ENCODE data around the gene MRPL21. TPM values are rescaled to one million over a fixed set of nuclear protein-coding genes. Genes with fewer than 3 reads are reported as not detected.

MRPL21 gene
- total RNA-seq, 2 donors from 2014 or later, result 41.1 to 76.9 TPM

DNA sequence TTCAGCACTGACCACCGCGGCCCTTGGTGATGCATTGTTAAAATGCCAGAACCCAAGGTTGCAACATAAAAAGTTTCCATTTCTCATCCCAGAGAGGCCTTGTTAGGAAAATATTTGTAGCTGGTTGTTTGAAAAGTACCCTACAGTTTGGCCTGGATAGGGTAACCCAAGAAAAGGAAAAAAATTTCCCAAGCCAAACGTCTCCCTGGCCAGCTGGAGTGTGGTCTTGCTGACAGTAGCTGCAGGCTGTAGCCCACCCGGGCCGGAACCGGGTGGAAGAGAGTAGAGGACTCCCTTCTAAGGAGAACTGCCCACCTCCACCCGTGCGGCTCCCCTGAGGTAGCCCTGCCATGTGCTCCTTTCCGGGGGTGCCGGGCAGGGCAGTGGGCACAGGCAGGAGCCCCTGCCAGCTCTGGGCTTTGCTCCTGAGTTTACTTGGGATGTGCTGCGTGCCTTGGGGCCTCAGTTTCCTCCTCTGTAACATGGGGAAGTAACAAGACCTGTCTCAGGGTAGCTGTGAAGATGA lies 38.5 kb upstream of the MRPL21 start:
- Histone ChIP-seq H3K36me3 (peaks cover 0 to under 1% of the 10 kb centered on the region in 2 donors), H3K27ac (peak overlapping the region; percentile 48 to 68), H3K4me3 (no peak overlapping the region), H3K27me3 (replicated peaks; ENCODE audit: insufficient read depth) (no peaks in the 10 kb centered on the region), H3K9me3 (no peaks in the 10 kb centered on the region), H3K4me1 (replicated peaks) (no peaks in the 10 kb centered on the region)
- 60% methylated on average over 11 of the region's 11 CpGs for WGBS
- TF ChIP-seq POLR2A (IDR thresholded peaks at IDR 0.05) (no peak), POLR2AphosphoS5 (IDR thresholded peaks at IDR 0.05) (no peak)
- TF ChIP-seq, protein P1, sequence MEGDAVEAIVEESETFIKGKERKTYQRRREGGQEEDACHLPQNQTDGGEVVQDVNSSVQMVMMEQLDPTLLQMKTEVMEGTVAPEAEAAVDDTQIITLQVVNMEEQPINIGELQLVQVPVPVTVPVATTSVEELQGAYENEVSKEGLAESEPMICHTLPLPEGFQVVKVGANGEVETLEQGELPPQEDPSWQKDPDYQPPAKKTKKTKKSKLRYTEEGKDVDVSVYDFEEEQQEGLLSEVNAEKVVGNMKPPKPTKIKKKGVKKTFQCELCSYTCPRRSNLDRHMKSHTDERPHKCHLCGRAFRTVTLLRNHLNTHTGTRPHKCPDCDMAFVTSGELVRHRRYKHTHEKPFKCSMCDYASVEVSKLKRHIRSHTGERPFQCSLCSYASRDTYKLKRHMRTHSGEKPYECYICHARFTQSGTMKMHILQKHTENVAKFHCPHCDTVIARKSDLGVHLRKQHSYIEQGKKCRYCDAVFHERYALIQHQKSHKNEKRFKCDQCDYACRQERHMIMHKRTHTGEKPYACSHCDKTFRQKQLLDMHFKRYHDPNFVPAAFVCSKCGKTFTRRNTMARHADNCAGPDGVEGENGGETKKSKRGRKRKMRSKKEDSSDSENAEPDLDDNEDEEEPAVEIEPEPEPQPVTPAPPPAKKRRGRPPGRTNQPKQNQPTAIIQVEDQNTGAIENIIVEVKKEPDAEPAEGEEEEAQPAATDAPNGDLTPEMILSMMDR (IDR thresholded peaks at IDR 0.05), result no peak
- DNase-seq (ENCODE audit: low spot score), result no peak
- intact Hi-C loops (cut with DNase I), result loop anchor here (5.0 kb wide), 1 partner anchor 70 kb away; the partner anchor contains the start of gene MRGPRF

DNA sequence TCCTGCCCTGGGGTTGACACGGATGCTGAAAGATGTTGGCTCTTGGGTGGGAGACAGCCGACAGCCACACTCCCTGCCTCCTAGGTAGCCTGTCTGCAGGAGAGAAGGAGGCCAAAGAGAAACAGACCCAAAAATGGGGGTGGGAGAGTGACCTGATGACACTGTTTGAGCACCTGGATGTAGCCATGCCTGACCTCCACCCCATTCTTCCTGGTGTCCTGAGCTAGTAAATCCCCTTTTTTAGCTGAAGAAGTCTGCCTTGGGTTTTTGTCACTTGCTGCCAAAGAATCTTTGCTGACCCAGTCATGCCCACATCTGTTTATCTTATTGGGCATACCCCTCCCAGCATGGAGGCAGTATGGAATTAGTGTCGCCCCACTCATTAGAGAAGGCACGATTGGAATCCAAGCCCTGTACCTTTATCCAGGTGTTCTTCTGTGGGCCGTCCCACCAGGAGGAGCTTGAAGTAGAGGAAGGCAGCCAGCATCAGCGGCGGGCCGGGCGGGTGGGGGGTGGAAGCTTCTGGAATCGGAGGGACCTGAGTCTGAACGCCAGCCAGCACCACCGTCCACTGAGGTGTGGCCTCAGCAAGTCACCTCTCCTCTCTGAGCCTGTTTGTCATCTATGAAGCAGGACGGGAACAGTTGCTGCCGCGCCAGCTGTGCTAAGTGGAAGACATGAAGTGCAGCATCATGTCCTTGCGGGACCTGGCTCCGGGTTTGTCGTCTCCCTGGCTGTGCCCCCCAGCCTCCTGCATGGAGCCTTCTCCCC lies 37.9 kb upstream of the MRPL21 start:
- TF ChIP-seq POLR2AphosphoS5 (IDR thresholded peaks at IDR 0.05) (no peak), POLR2A (IDR thresholded peaks at IDR 0.05) (no peak)
- TF ChIP-seq, protein P1 (IDR thresholded peaks at IDR 0.05), result no peak
- Histone ChIP-seq H3K9me3 (no peaks in the 10 kb centered on the region), H3K36me3 (peaks cover 2 to 7% of the 10 kb centered on the region in 2 donors), H3K27me3 (replicated peaks; ENCODE audit: insufficient read depth) (no peaks in the 10 kb centered on the region), H3K27ac (peak overlapping the region; percentile 48 to 68), H3K4me1 (replicated peaks) (no peaks in the 10 kb centered on the region), H3K4me3 (no peak overlapping the region)
- DNase-seq (ENCODE audit: low spot score), result no peak
- intact Hi-C loops (cut with DNase I), result loop anchor here (5.0 kb wide), 1 partner anchor 71 kb away; the partner anchor contains the start of gene MRGPRF
- 75% methylated on average over 18 of the region's 18 CpGs for whole genome bisulfite sequencing

DNA sequence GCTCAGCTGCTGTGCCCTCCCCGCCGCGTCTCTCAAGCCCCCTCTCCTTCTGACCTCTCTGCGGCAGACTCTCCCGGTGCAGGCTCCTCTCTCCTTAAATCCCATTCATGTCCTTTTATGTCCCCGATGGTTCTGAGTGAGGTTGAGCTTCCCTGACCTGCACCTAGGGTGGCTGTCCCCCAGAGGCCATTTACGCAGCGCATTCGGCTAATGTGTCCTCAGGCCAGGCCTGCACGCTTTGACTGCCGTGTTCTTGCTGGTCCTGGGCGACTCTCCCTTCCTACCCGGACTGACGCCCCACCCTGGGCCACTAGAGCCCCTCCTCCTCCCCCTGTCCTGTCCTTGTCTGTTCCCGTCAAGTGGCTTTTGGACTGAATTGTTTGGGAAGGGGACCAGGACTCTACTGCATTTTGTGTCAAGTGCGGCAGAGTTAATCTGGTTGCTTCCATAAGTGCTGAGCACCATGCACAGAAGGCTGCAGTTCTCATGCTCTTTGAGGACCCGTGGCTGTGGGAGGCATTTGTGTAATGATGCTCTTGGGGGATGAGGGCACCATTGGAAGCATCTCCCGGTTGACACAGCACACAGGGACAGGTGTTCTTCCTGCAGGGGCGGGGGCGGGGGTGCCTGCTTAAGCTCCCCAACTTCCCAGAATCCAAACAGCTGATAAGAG lies 37.2 kb upstream of the MRPL21 start:
- intact Hi-C loops (cut with DNase I), result loop anchor here (5.0 kb wide), 1 partner anchor 72 kb away; the partner anchor contains the start of gene MRGPRF
- peaks cover 3 to 10% of the 10 kb centered on the region in 2 donors for H3K36me3 ChIP-seq
- no peak overlapping the region for H3K4me3 ChIP-seq
- WGBS, result 84% methylated on average over 20 of the region's 20 CpGs
- no peaks in the 10 kb centered on the region for H3K9me3 ChIP-seq
- TF ChIP-seq, protein P1 (IDR thresholded peaks at IDR 0.05), result no peak
- TF ChIP-seq POLR2A (IDR thresholded peaks at IDR 0.05), result no peak
- H3K27ac ChIP-seq, result no peak overlapping the region
- H3K4me1 ChIP-seq (replicated peaks), result no peaks in the 10 kb centered on the region
- no peaks in the 10 kb centered on the region for H3K27me3 ChIP-seq (replicated peaks; ENCODE audit: insufficient read depth)
- DNase-seq (ENCODE audit: low spot score), result no peak

DNA sequence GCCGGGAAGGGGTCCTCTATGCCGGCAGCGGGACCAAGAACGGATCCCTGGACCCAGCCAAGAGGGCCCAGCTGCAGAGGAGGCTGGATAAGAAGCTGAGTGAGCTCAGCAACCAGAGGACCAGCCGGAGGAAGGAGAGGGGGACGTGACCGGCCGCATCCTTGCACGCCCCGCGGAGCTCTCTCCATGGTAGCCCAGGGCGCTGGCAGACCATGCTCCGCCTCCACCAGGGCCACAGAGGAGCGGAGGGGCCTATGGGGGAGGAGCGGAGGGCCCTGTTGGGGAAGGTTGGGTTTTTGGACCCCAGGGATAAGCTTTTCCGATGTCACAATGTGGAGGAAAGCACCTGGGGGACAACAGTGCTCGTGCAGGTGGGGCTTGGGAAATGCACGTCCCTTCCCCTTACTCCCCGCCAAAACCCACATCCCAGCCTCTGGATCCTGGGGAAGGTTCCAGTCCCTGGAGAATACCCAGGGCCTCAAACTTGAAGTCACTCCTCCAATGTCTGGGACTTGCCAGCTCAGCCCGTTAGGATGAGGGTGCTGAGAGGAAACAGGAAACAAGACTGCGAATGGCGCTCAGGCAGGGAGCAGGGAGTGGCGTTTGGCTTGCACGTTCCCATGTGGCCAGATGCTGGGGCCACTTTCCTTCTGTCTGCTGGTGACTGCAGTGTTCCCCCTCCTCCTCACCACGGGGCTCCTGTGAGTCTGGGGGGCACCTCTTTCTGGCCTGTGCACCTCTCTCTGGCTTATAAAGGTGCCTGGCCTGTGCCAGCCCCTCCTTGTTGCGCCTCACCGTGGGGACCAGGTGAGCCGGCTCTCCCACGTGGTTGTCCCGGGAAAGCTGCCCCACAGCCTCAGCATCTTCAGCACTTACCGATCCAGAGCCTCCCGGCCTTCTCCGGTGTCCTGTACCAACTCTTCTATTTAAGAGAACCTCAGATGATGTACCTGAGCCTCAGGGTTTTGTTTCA lies 36.2 kb upstream of the MRPL21 start:
- Histone ChIP-seq H3K36me3 (peaks cover 3 to 10% of the 10 kb centered on the region in 2 donors), H3K27ac (no peak overlapping the region), H3K9me3 (no peaks in the 10 kb centered on the region), H3K4me1 (replicated peaks) (no peaks in the 10 kb centered on the region), H3K4me3 (no peak overlapping the region), H3K27me3 (replicated peaks; ENCODE audit: insufficient read depth) (no peaks in the 10 kb centered on the region)
- DNase-seq (ENCODE audit: low spot score), result no peak
- TF ChIP-seq POLR2A (IDR thresholded peaks at IDR 0.05) (no peak), POLR2AphosphoS5 (IDR thresholded peaks at IDR 0.05) (no peak)
- TF ChIP-seq, protein P1 (IDR thresholded peaks at IDR 0.05), result no peak
- WGBS, result 84% methylated on average over 33 of the region's 33 CpGs
- intact Hi-C loops (cut with DNase I), result loop anchor here (5.0 kb wide), 1 partner anchor 72 kb away; the partner anchor contains the start of gene MRGPRF

Data from prostate gland (tissue), 2 donors.